HG03354 (cell line): ENCODE data around the gene ETNK2.

Experiments used
- ATAC-seq: cut with Tn5 transposase; IDR thresholded peaks from one replicate; pipeline ENCODE4 v1.9.1; 2021; ENCODE audit warnings: mild to moderate bottlenecking; ENCODE audit not compliant: unreplicated experiment, poor library complexity, severe bottlenecking

ETNK2 gene

GRCh38 chr1:204178487-204179281, 26.8 kb upstream of the ETNK2 start:
- ATAC-seq, result no peak

GRCh38 chr1:204177133-204177532, 25.3 kb upstream of the ETNK2 start:
- no peak for ATAC-seq

GRCh38 chr1:204176049-204176448, 24.2 kb upstream of the ETNK2 start:
- no peak for ATAC-seq

- ATAC-seq, result no peak
Observed at GRCh38 chr1:204174958-204175357, 23.1 kb upstream of the ETNK2 start.

GRCh38 chr1:204172404-204173029, 20.7 kb upstream of the ETNK2 start:
- ATAC-seq, result no peak

- no peak for ATAC-seq
Observed at GRCh38 chr1:204171751-204172178, 19.9 kb upstream of the ETNK2 start.

- ATAC-seq, result no peak
Observed at GRCh38 chr1:204170494-204171155, 18.8 kb upstream of the ETNK2 start.

- no peak for ATAC-seq
Observed at GRCh38 chr1:204169858-204170257, 18.0 kb upstream of the ETNK2 start.

- no peak for ATAC-seq
Observed at GRCh38 chr1:204167730-204168129, 15.9 kb upstream of the ETNK2 start.

GRCh38 chr1:204166219-204166618, 14.4 kb upstream of the ETNK2 start, which contains the start of gene REN:
Gene REN, minus strand, starts transcription at chr1:204166337. Its CDS starts 44 bp downstream, at chr1:204166293.
- no peak for ATAC-seq

- peak; percentile 68 for ATAC-seq
Observed at GRCh38 chr1:204162494-204163074, 10.7 kb upstream of the ETNK2 start.

- ATAC-seq, result no peak
Observed at GRCh38 chr1:204161609-204162493, 10.0 kb upstream of the ETNK2 start.

GRCh38 chr1:204157962-204158361, 6.1 kb upstream of the ETNK2 start:
- ATAC-seq, result no peak

- no peak for ATAC-seq
Observed at GRCh38 chr1:204155881-204156280, 4.0 kb upstream of the ETNK2 start.

GRCh38 chr1:204154568-204155255, 2.9 kb upstream of the ETNK2 start:
- no peak for ATAC-seq

GRCh38 chr1:204153667-204154066, 1.8 kb upstream of the ETNK2 start:
- no peak for ATAC-seq

- no peak for ATAC-seq
Observed at GRCh38 chr1:204152310-204153044, 633 bp upstream of the ETNK2 start.
